ENCODE data around the gene FYB2. TPM values are rescaled to one million over a fixed set of nuclear protein-coding genes. Genes with fewer than 3 reads are reported as not detected.
A peak's percentile ranks its signal among the peaks of the same experiment; 100 is the strongest.

The FYB2 gene
- polyA plus RNA-seq, 1 donor from 2014 or later = 0.69 TPM

- no peak overlapping the region for H3K4me2 ChIP-seq (ENCODE audit: low read length)
- H3K27me3 ChIP-seq (ENCODE audit: insufficient read depth, low read depth, low read length) = no peaks in the 10 kb centered on the region
- H3K27ac ChIP-seq (ENCODE audit: low read length) = no peak overlapping the region
- H4K20me1 ChIP-seq (ENCODE audit: insufficient read depth) = no peaks in the 10 kb centered on the region
- no peak overlapping the region for H3K4me3 ChIP-seq (ENCODE audit: low read length)
- TF ChIP-seq RAD21 (conservative IDR thresholded peaks at IDR 0.05) = no peak
- TF ChIP-seq POLR2AphosphoS5 (IDR thresholded peaks at IDR 0.05) = no peak
- TF ChIP-seq SMC3 (conservative IDR thresholded peaks at IDR 0.05; ENCODE audit: poor library complexity) = no peak
- TF ChIP-seq REST (IDR thresholded peaks at IDR 0.05; ENCODE audit: borderline replicate concordance) = no peak
- TF ChIP-seq MXI1 (conservative IDR thresholded peaks at IDR 0.05; ENCODE audit: poor library complexity, severe bottlenecking) = no peak
- no peak for TF ChIP-seq TAF1 (IDR thresholded peaks at IDR 0.05; ENCODE audit: low read depth)
- H3K79me2 ChIP-seq (replicated peaks; ENCODE audit: insufficient read depth, low read length) = no peaks in the 10 kb centered on the region
- no peak overlapping the region for H3K9ac ChIP-seq (ENCODE audit: low read length)
- no peak overlapping the region for H2AFZ ChIP-seq (ENCODE audit: low read depth, low read length)
- H3K9me2 ChIP-seq (ENCODE audit: insufficient read depth, low read length) = no peaks in the 10 kb centered on the region
- no peaks in the 10 kb centered on the region for H3F3A ChIP-seq (ENCODE audit: insufficient read depth, low read length, poor library complexity, severe bottlenecking)
- no peaks in the 10 kb centered on the region for H3K9me3 ChIP-seq (ENCODE audit: low read length)
- no peaks in the 10 kb centered on the region for H3K36me3 ChIP-seq (ENCODE audit: insufficient read depth, low read length)
Measured at GRCh38 chr1:56864430-56864829, 45.2 kb upstream of the FYB2 start.

GRCh38 chr1:56863265-56863992 is 44.2 kb upstream of the FYB2 start:
- no peak for TF ChIP-seq EZH2 (IDR thresholded peaks at IDR 0.05; ENCODE audit: borderline replicate concordance, insufficient read depth, low read length, poor library complexity, severe bottlenecking)
- peak; percentile 30 for TF ChIP-seq RAD21 (conservative IDR thresholded peaks at IDR 0.05)
- TF ChIP-seq CTCF (IDR thresholded peaks at IDR 0.05; ENCODE audit: poor library complexity, severe bottlenecking) = no peak
- peak; percentile 96 for TF ChIP-seq EP300 (conservative IDR thresholded peaks at IDR 0.05; ENCODE audit: poor library complexity, severe bottlenecking)
- no peak for TF ChIP-seq SMC3 (conservative IDR thresholded peaks at IDR 0.05; ENCODE audit: poor library complexity)
- TF ChIP-seq MXI1 (conservative IDR thresholded peaks at IDR 0.05; ENCODE audit: poor library complexity, severe bottlenecking) = no peak
- TF ChIP-seq REST (IDR thresholded peaks at IDR 0.05; ENCODE audit: borderline replicate concordance) = peak; percentile 58
- TF ChIP-seq TAF1 (IDR thresholded peaks at IDR 0.05; ENCODE audit: low read depth) = no peak
- peak; percentile 100 for TF ChIP-seq POLR2AphosphoS5 (IDR thresholded peaks at IDR 0.05)
- H3K27me3 ChIP-seq (ENCODE audit: insufficient read depth, low read depth, low read length) = no peaks in the 10 kb centered on the region
- no peak overlapping the region for H2AFZ ChIP-seq (ENCODE audit: low read depth, low read length)
- no peaks in the 10 kb centered on the region for H3K9me2 ChIP-seq (ENCODE audit: insufficient read depth, low read length)
- H3K27ac ChIP-seq (ENCODE audit: low read length) = no peak overlapping the region
- no peak overlapping the region for H3K4me2 ChIP-seq (ENCODE audit: low read length)
- no peaks in the 10 kb centered on the region for H3K79me2 ChIP-seq (replicated peaks; ENCODE audit: insufficient read depth, low read length)
- H3F3A ChIP-seq (ENCODE audit: insufficient read depth, low read length, poor library complexity, severe bottlenecking) = no peaks in the 10 kb centered on the region
- no peaks in the 10 kb centered on the region for H3K9me3 ChIP-seq (ENCODE audit: low read length)
- no peak overlapping the region for H3K9ac ChIP-seq (ENCODE audit: low read length)
- H3K4me3 ChIP-seq (ENCODE audit: low read length) = no peak overlapping the region
- H4K20me1 ChIP-seq (ENCODE audit: insufficient read depth) = no peaks in the 10 kb centered on the region
- H3K36me3 ChIP-seq (ENCODE audit: insufficient read depth, low read length) = no peaks in the 10 kb centered on the region

Measured in neural cell (in vitro differentiated cells).